Stomach (tissue), 4 donors: ENCODE data around the gene CACFD1.

Experiments
- CTCF ChIP-seq, 7 experiments: fragments of 450-650 bp in 4 of 7; fragments of 200-600 bp in 3 of 7; sonication (generic) in 3 of 7; IDR thresholded peaks; one replicate each; pipeline ENCODE4 v1.5.1; 2016 to 2019; ENCODE audit warnings: antibody characterized with exemption in 7 of 7, control low read depth in 2 of 7, mild to moderate bottlenecking in 1 of 7
- EP300 ChIP-seq: sonication (generic); formaldehyde crosslinking; IDR thresholded peaks from one replicate; pipeline ENCODE4 v1.6.1; 2017; ENCODE audit warnings: antibody characterized with exemption
- POLR2A ChIP-seq, 4 donors: fragments of 450-650 bp; IDR thresholded peaks; one replicate each; pipeline ENCODE4 v1.6.1; 2016; ENCODE audit warnings: antibody characterized with exemption in 4 of 4, control low read depth in 2 of 4, mild to moderate bottlenecking in 1 of 4, moderate library complexity in 1 of 4
- POLR2AphosphoS5 ChIP-seq, 3 donors: sonication (generic); formaldehyde crosslinking; IDR thresholded peaks; one replicate each; pipeline ENCODE4 v1.6.1; 2016; ENCODE audit warnings: antibody characterized with exemption in 3 of 3

- TF ChIP-seq CTCF (IDR thresholded peaks at IDR 0.05), result no peak
- no peak for TF ChIP-seq POLR2A (IDR thresholded peaks at IDR 0.05)
- TF ChIP-seq POLR2AphosphoS5 (IDR thresholded peaks at IDR 0.05), result no peak
- TF ChIP-seq EP300, result no peak
Measured at GRCh38 chr9:133436681-133437080, 23.1 kb upstream of the CACFD1 start.
